IPS-18c (cell line): Measurements from ENCODE around the gene GGA1.
"Not testable (repeated sequence)": the region's sequence is repeated elsewhere in the genome, so short reads cannot be mapped to it uniquely, and the experiment has no call there.

Experiments
- H3K4me3 ChIP-seq: 2 replicates; pipeline ENCODE4 v1.7.0; 2013; ENCODE audit warnings: low read depth, mild to moderate bottlenecking, low read length, moderate library complexity; ENCODE audit not compliant: insufficient read depth
- H3K9me3 ChIP-seq: one replicate; pipeline ENCODE4 v1.6.1; 2013; ENCODE audit warnings: mild to moderate bottlenecking, low read length, moderate library complexity; ENCODE audit not compliant: control insufficient read depth, insufficient read depth

GGA1 gene

GRCh38 chr22:37569009-37569920 is 39.4 kb upstream of the GGA1 start:
- Histone ChIP-seq H3K4me3 (no peak overlapping the region; the same call in 1 of the 2 replicates), H3K9me3 (no peaks in the 10 kb centered on the region)

- Histone ChIP-seq H3K4me3 (no peak overlapping the region), H3K9me3 (no peaks in the 10 kb centered on the region)
Measured at GRCh38 chr22:37569921-37570660, 38.5 kb upstream of the GGA1 start.

- Histone ChIP-seq H3K4me3 (no peak overlapping the region), H3K9me3 (no peaks in the 10 kb centered on the region)
Measured at GRCh38 chr22:37570661-37570976, 38.0 kb upstream of the GGA1 start.

GRCh38 chr22:37571258-37571991 is 37.2 kb upstream of the GGA1 start:
- H3K4me3 ChIP-seq = no peak overlapping the region
- H3K9me3 ChIP-seq = no peaks in the 10 kb centered on the region

- H3K4me3 ChIP-seq = no peak overlapping the region
- H3K9me3 ChIP-seq = no peaks in the 10 kb centered on the region
Measured at GRCh38 chr22:37571992-37572373, 36.7 kb upstream of the GGA1 start.

GRCh38 chr22:37575490-37576003 is 33.1 kb upstream of the GGA1 start:
- H3K4me3 ChIP-seq = no peak overlapping the region
- H3K9me3 ChIP-seq = no peaks in the 10 kb centered on the region

- Histone ChIP-seq H3K9me3 (no peaks in the 10 kb centered on the region), H3K4me3 (no peak overlapping the region)
Measured at GRCh38 chr22:37578002-37578401, 30.6 kb upstream of the GGA1 start.

- H3K9me3 ChIP-seq = no peaks in the 10 kb centered on the region
Measured at GRCh38 chr22:37581504-37581903, 27.1 kb upstream of the GGA1 start.

GRCh38 chr22:37582526-37582925 is 26.1 kb upstream of the GGA1 start:
- Histone ChIP-seq H3K4me3 (no peak overlapping the region), H3K9me3 (no peaks in the 10 kb centered on the region)

More at GRCh38 chr22:37581504-37581903, 27.1 kb upstream of the GGA1 start:
- H3K4me3 ChIP-seq = no peak overlapping the region

- no peaks in the 10 kb centered on the region for H3K9me3 ChIP-seq
- no peak overlapping the region for H3K4me3 ChIP-seq
Measured at GRCh38 chr22:37588546-37589215, 20.0 kb upstream of the GGA1 start.

- no peaks in the 10 kb centered on the region for H3K9me3 ChIP-seq
- H3K4me3 ChIP-seq = no peak overlapping the region
Measured at GRCh38 chr22:37589636-37590035, 19.0 kb upstream of the GGA1 start.

- not testable (repeated sequence) for H3K9me3 ChIP-seq, H3K4me3 ChIP-seq
Measured at GRCh38 chr22:37591081-37591480, 17.6 kb upstream of the GGA1 start.

- Histone ChIP-seq H3K9me3 (no peaks in the 10 kb centered on the region), H3K4me3 (peak overlapping the region; percentile 16; the same call in 1 of the 2 replicates)
Measured at GRCh38 chr22:37591823-37592404, 16.7 kb upstream of the GGA1 start.

- Histone ChIP-seq H3K9me3 (no peaks in the 10 kb centered on the region), H3K4me3 (no peak overlapping the region)
Measured at GRCh38 chr22:37594237-37594636, 14.4 kb upstream of the GGA1 start.

GRCh38 chr22:37599153-37599552 is 9.5 kb upstream of the GGA1 start:
- H3K9me3 ChIP-seq = no peaks in the 10 kb centered on the region

GRCh38 chr22:37601203-37601539 is 7.5 kb upstream of the GGA1 start:
- Histone ChIP-seq H3K9me3 (no peaks in the 10 kb centered on the region), H3K4me3 (no peak overlapping the region)

More at GRCh38 chr22:37599153-37599552, 9.5 kb upstream of the GGA1 start:
- no peak overlapping the region for H3K4me3 ChIP-seq
